NCI-H2196 (cell line): Measurements from ENCODE around the gene SETD1B.
"Not testable (repeated sequence)": the region's sequence is repeated elsewhere in the genome, so short reads cannot be mapped to it uniquely, and the experiment has no call there.

Experiments used
- DNase-seq: peaks from one replicate; lab custom pipeline; 2025; ENCODE audit not compliant: unreplicated experiment; lab: John Stamatoyannopoulos, UW

SETD1B gene

DNA sequence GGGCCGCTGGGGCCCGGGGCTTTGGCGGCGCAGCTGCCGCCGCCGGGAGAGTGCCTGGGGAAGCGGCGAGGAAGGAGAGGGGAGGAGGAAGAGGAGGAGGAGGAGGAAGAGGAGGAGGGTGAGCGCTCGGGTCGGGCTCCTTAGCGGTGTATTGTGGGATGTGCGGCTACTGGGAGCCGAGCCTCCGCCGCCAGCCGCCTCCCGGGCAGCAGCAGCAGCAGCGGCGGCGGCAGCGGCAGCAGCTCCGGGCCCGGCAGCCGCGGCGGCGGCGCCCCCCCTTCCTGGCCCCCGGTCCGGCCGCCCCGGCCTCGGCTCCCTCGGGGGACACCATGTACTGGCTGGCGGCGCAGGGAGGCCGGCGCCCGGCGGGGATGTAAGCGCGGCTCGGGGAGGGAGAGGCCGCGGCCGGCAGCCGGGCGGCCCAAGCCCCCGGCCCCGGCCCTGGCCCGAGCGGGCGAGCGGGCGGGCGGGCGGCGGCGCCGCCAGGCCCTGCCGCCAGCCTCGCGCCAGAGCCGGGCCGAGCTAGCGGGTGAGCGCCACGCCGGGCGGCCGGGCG is at the start of gene SETD1B:
SETD1B (plus strand) TSS at position 149 of the 556 bp plus-strand sequence. CDS start 729 bp downstream, outside the sequence.
- DNase-seq = no peak

DNA sequence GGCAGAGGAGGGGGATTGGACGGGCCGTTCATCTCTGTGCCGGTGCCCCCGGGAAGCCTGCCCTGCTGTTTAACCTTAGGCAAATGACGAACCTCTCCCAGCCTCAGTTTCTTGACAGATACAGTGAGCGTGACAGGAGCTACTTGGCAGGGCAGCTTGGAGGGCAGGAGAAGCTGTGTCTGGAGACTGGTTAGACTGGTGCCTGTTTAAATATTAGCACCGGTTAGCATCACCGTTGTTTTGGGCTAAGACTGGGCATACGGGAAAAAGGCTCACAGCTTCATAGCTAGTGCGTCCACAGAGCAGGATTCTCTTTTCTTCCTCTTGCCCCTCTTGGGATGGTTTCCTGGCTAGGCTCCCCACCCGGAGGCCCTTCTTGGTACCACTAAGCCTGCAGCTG is 49.0 kb upstream of the SETD1B start:
- DNase-seq = no peak

DNA sequence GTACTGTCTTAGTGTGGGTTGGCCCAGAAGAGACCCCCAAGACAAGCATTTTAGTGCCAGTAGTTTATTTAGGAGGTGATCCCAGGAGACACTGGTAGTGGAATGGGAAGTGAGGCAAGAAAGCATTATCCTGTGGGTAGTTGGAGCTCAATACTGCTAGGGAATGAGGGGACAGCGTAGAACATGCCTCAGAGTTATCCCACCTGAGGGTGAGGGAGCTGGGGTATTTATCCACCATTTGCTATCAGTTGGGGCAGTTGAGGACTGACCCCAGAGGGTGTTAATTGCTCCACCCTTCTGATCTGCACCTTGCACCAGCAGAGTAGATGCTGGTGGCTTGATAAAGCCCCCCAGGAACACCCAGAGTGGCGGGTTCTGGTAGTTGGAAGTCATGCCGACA is 48.2 kb upstream of the SETD1B start:
- DNase-seq = no peak

DNA sequence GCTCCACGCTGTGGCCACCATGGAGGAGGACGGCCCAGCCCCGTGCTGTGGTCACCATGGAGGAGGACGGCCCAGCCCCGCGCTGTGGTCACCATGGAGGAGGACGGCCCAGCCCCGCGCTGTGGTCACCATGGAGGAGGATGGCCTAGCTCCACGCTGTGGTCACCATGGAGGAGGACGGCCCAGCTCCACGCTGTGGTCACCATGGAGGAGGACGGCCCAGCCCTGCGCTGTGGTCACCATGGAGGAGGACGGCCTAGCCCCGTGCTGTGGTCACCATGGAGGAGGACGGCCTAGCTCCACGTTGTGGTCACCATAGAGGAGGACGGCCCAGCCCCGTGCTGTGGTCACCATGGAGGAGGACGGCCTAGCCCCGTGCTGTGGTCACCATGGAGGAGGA is 45.3 kb upstream of the SETD1B start:
- not testable (repeated sequence) for DNase-seq

DNA sequence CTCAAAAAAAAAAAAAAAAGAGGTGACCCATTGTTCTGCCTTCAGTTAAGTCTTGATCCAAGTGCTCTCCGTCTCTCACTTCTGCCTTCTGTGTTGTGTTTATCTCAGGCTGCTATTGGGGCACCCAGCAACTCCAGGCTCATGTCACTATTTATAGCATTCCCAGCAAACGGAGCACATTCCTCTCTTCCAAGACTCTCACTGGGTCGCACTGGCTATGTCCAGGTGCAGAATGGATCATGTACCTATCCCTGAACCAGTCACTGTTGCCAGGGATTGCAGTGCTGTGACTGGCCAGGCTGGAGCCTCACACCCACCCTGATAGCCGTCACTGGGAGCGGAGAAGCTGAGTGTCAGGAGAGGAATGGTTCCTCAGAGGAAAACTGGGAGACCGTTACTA is 41.5 kb upstream of the SETD1B start:
- DNase-seq = no peak

DNA sequence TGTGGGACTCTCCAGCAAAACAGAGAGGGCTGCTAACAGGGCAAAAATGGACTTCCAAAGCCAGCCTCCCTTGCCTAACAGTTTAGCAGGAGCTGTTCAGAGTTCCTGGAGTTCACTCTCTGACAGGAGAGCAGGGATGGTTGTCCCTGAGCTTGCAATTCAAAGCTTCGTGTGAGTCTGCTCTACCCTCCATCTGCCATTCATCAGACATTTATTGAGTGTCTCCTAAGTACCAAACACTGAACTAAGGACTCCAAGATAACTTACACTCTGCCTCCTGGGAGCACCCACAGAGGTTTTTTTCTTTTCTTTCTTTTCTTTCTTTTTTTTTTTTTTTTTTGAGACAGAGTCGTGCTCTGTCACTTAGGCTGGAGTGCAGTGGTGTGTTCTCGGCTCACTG is 39.0 kb upstream of the SETD1B start:
- no peak for DNase-seq

DNA sequence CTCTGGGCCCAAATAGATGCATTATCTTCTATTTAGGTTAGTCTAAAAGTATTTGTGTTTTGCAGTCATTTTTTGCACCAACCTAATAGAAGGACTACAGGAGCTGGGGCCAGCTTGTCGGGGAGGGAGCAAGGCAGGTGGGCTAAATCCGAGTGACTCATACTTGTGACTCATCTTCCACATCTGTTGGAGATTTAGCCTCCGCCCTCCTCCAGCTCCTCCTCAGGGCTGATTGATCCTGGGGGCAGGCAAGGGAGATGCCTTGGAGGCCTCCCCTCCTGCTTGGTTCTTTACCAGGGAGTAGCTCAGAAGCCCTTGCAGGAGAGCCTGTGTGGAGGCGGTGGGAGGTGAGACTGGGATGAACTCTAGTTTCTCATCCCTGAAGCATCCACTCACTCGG is 38.2 kb upstream of the SETD1B start:
- no peak for DNase-seq

DNA sequence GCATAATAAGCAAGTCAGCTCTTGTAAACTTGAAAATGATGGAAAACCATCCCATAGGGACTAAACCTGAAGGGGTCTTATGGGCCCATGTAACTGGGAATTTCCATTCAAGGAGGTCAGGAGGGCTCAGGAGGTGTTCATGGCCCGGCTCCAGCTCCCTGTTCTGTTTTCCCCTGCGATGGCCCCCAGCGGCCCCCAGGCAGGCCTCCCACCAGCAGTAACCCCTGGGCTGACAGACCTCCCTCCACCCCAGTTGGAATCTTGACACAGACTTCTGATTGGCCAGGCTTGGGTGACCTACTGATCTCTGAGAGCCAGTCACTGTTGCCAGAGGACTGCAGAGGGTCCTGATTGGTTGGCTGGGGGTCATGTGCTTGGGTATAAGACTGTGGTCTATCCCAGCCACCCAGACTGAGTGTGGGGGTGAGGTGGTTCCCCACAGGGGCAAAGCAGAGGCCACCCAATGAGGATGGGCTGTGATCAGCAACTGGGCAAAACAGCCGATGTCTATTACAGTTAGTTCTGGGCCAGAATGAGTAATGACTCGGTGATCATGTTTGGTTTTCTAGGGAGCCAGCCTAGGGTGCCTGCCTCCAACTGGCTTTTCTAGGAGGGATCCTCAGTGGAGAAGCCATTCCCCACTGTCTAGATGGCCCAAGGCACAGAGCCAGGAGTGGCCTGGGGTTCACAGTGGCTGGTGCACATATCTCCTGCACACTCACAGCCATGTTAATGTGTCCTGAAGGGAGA is 37.3 kb upstream of the SETD1B start:
- no peak for DNase-seq

DNA sequence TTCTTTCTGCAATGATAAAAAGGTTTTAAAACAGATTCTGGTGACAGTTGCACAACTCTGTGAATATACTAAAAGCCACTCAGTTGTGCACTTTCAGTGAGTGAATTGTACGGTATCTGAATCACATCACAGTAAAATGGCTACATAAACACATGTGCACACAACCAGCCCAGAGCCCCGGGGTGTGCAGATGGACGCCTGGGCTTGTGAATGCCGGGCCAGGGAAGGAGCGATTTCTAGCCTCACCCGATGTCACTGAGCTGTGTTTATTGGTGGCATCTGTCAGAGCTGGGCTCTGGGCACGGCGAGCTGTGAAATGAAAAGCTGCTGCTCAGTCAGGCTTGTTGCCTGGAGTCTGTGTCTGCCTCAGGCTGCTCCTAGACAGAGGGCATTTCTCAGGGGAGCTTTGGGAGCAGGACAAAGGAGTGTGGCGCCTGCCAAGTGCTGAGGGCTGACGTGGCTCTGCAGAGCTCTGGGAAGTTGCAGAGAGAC is 36.2 kb upstream of the SETD1B start:
- no peak for DNase-seq

DNA sequence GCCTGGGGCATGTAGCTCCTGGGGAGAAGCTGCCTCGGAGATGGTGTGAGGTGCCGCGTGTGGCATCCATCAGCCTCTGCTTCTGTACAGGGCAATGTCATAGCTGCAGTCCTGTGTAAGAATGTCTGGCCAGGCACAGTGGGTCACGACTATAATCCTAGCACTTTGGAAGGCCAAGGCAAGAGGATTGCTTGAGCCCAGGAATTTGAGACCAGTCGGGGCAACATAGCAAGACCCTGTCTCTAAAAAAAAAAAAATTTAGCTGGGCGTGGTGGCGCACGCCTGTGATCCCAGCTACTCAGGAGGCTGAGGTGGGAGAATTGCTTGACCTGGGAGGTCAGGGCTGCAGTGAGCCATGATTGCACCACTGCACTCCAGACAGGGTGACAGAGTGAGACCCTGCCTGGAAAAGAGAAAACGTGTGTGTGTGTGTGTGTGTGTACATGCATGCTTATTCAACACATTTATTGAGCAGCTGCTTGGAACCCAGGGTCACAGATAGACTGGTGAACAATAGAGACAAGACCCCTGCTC is 34.4 kb upstream of the SETD1B start:
- DNase-seq = no peak

DNA sequence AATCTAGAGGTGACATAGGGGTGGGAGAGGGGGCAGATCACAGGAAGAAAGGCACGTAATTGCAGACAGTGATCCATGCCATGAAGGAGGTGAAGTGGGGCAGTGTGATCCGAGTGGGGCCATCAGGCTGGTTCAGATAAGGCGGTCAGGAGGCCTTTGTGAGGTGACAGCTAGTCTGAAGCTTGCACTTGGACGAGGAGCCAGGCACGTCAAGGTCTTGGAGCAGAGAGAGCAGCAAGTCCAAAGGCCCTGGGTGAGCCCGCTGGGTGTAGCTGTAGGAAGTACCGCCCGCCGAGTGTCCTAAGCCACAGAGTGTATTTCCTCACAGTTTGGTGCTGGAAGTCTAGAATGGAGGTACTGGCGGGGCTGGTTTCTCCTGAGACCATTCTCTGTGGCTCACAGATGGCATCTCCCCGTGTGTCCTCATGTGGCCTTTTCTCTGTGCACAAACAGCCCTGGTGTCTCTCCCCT is 33.9 kb upstream of the SETD1B start:
- no peak for DNase-seq

DNA sequence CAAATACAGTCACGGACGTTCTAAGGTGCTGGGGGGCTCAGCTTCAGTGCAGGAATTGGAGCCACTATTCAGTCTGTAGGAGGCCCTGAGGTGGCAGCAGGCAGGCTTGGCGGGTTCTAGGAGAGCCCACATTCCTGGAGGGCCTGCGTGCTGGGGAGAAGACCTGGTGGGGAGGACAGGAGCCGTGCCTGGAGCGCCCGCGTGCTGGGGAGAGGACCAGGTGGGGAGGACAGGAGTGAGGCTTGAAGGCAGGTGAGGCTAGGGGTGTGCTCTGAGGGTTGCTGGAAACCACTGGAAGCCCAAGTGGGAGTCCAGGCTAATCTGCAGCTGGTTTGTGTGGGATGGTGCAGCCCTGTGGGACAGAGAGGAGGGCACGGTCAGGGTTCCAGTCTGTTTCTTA is 33.4 kb upstream of the SETD1B start:
- DNase-seq = no peak

DNA sequence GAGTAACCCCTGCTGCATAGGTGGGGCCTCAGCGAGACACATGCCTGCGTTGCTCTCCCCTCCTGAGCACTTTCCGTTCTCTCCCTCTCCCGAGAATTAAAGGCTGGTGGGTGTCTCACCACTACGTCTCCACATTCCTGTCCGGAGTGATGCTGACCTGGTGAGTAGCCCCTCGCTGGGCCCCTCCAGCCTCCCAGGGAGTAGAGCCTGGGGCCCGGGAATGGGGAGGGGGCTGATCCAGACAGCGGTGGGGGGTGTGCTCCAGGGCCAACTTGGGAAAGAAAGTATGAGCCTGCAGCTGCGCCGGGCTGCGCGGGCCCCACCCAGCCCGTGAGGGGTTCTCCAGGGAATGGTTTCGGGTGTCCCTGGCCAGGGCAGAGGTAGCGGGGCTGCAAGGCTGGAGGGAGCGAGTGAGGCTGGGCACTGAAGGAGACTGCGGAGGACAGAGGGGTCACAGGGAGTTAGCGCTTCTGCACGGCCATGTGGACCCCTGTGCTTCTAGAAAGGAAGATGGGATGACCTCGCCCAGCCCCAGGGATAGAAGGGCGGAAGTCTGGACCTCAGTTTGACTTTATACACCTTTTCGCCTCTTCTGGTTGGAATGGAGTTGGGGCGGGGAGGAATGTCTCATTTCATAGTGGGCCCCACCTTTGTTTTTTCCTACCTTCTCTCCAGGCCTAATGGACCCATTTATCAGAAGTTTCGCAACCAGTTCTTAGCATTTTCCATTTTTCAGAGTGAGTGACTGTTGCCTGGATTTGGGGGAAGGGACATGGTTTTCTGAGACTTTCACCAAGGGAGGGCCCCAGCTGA is 32.8 kb upstream of the SETD1B start:
- no peak for DNase-seq

DNA sequence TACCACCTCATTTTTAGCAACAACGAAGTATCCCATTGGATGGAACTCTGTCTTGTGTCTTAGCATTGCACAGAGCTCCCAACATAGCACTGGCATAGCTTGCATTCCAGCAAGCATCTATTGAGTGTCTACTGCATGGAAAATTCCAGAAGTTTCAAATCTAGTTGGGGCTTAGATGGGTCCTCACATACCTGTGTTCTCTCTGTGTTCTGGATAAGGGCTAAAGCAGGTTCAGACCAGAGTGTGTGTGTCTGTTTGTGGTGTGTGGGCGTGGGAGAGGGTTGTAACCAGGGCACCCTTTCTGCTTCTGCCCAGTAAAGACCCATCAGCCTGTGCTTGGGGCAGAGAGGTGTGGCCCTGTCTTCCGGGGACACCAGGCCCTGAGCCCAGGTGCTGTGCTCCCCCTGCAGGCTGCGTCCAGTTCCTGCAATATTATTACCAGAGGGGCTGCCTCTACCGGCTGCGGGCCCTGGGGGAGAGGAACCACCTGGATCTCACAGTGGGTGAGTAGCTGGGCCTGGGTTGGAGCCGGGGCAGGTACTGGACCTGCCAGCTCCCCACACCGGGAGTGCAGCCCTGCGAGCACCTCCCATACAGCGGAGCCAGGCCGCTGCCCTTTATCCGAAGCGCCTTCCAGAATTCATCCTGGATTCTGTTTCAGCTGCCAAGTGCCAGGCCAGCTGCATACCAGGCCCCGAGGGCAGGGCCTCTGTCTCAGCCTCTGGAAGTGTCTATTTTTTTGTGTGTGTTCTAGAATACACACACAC is 30.6 kb upstream of the SETD1B start:
- DNase-seq = peak; percentile 64

DNA sequence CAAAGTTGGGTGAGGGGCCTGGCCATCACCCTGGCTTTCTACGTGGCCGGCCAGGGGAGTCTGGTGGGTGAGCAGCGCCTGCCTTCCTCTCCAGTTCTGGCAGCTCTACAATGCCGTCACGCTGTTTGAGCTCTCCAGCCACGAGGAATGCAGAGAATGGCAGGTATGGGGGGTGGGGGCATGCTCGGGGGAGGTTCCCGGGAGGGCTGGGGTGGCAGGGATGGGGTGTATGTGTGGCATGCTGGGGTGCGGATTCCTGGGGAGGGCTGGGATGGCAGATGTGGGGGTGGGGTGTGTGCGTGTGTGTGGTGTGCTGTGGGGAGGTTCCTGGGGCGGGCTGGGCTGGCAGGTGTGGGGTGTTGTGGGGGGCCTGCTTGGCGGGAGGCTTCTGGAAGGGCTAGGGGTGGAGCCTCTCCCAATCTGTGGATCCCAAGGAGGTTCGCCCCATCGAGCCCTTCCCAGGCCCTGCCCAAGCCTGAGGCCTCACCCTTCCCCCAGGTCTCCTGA is 28.8 kb upstream of the SETD1B start:
- no peak for DNase-seq

DNA sequence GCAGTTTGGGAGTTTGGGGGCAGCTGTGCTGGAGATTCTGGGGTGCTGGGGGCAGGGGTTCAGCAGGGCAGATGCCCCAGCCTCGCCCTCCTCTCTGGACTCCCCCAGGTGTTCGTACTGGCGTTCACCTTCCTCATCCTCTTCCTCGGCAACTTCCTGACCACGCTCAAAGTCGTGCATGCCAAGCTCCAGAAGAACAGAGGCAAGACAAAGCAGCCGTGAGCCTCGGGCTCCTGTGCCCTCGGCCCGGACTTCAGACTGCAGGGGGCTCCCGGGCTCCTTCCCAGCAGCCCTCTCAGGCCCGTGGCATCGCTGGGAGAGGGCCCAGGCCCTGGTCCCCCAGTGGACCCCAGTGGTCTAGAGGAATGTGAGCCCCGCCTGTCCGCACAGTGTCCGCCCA is 28.3 kb upstream of the SETD1B start:
- no peak for DNase-seq

DNA sequence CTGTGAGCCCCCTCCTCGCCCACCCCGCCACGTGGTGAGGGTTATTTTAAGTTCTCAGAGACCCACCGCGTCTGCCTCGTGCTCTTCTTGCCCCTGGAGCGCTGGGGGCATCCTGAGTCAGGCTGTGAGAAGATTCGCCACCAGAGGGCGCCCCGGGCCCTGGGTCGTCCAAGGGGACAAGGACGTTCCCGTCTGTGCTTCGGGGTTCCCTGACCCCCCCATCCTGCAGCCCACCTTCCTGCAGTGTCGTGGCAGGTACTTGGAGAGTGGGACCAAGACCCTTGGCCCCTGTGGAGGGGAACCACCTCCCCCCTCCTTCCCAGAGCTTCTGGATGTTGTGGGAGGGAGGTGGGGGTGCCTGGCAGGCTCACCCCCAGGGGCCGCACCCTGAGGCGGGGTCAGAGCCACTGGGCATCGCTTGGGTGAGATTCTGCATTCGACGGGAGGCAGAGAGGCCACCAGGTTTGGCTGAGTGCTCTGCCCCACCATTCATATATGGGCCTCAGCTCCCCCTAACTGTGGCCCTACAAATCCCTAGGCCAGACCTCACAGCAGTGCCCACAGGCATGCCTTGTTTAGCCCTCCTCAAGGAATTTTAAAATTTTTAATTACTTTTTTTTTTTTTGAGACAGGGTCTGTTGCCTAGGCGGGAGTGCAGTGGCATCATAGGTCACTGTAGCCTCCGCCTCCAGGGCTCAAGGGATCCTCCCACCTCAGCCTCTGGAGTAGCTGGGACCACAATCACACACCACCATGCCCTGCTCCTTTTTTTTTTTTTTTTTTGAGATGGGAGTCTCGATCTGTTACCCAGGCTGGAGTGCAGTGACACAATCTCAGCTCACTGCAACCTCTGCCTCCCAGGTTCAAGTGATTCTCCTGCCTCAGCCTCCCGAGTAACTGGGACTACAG is 27.4 kb upstream of the SETD1B start:
- DNase-seq = peak; percentile 79

DNA sequence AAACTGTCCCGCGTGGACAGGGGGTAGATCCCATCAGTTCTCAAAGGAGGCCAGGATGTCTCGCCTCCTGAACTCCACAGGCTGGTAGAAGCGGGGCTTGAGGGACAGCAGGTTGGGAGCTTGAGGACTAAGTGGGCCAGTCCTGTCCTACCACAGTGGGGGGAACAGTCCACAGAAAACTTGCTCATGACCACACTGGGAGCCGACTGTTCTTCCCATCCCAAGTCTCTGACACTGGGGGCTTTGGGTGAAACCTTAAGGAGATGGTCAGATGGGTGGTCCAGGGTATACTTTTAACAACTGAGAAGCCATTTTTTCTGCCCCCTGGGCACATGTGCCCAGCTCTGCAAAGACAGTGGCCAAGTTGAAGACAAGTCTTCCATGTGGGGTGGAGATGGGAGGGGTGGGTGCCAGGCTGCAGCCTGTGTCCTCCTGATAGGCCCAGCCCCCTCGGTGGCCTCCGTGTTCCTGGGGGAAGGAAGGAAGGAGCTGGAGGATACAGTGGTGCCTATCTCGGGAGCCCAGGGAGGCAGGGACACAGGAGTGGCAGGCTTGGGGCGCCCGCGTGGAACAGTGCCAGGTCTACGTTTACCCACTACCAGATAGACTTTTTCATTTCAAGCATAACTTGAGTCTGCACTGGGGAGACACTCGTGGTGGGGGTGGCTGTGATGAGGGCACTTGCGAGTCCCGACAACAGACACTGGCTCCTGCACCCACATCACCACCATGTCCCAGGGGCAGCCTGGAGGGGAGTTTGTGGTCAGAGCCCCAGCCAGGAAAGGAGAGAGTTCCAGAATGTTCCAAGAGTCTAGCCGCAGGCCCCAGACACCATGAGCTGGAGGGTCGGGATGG is 25.0 kb upstream of the SETD1B start:
- no peak for DNase-seq

DNA sequence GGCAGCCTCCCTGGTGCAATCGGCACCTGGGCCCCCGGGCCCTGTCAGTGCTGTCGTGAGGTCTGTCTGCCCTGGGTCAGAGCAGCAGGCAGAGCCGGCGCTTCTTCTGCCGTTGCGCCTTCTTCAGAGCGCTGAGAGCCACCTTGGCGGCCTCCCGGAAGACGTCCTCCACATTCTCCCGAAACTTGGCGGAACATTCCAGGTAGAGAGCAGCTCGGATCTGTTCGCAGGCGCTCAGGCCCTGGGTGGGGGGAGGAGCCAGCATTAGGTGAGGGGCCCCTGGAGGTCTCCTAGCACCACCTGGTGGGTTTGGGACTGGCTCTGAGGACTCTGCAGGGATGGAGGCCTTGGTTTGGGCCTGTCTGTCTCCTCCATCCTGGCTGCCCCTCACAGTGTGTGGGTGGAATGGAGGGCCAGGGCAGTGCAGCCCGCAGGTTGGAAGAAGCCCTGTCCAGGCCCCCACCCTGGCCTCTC is 24.4 kb upstream of the SETD1B start:
- DNase-seq = no peak
